ENCODE results near the gene CDX2.

Gene CDX2

DNA sequence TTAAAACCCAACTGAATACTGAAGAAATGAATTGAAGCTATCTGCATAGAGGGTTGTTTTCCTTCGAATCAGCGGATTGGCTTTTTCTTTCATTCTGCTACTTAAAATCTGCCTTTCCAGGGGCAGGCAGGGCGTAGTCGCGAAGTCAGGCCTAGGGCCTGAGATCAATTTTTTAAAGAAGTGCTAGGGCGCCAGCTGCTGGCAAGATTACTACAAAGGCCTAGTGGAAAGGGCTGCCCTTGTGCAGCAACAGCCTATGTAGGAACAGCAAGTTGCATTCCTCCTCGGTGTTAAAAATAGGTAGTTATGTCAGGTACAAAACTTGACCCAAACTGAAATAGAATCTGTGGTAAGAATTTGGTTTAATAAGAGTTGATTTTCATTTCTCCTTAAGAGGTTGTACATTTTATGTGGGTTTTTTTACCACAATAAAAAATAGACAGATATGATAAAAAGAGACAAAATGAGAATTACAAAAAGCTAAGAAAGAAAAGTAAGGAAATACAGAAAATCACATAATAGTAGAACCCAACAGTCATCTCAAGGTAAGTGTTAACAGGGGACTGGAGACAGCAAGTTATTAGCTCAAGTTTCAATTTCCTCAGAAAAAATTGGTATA lies 28.9 kb upstream of the CDX2 start:
- Histone ChIP-seq H3K27ac (ENCODE audit: low read length) (no peak overlapping the region), H3K9ac (ENCODE audit: low read depth, low read length) (no peak overlapping the region), H3K36me3 (ENCODE audit: insufficient read depth, low read depth, low read length) (no peaks in the 10 kb centered on the region)

DNA sequence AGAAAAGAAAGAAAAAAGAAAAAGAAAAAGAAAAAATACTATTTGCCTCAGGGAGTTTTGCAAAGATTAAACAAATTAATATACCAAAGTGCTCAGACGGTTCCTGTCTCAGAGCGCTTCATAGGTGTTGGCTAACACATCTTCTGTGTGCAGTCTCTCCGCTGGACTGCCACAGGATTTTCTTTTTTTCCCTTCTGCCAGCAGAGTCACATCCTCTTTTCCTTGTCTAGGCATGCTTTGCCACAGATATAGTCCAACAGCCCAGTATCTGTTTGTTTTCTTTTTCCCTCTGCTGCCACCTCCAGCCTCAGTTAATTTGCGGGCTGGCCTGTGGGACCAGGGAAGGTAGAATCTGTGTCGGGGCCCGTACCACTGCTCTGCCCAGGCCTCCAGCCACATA lies 22.8 kb upstream of the CDX2 start:
- H3K27ac ChIP-seq (ENCODE audit: low read length) = no peak overlapping the region
- no peaks in the 10 kb centered on the region for H3K9me3 ChIP-seq (ENCODE audit: insufficient read depth, low read depth, low read length)
- H3K9ac ChIP-seq (ENCODE audit: low read depth, low read length) = no peak overlapping the region
- no peaks in the 10 kb centered on the region for H3K4me1 ChIP-seq (ENCODE audit: insufficient read depth, low read length)
- peaks cover 28% of the 10 kb centered on the region for H3K27me3 ChIP-seq (ENCODE audit: insufficient read depth, low read length)
- H3K36me3 ChIP-seq (ENCODE audit: insufficient read depth, low read depth, low read length) = no peaks in the 10 kb centered on the region
- H3K4me3 ChIP-seq (ENCODE audit: low read length) = no peak overlapping the region

More for the DNA sequence above, 28.9 kb upstream of the CDX2 start:
- H3K4me1 ChIP-seq (ENCODE audit: insufficient read depth, low read length) = 0 out of 2 replicates have a peak, but pooled peaks cover 3% of the 10 kb centered on the region
- H3K27me3 ChIP-seq (ENCODE audit: insufficient read depth, low read length) = no peaks in the 10 kb centered on the region
- H3K9me3 ChIP-seq (ENCODE audit: insufficient read depth, low read depth, low read length) = no peaks in the 10 kb centered on the region
- H3K4me3 ChIP-seq (ENCODE audit: low read length) = no peak overlapping the region

DNA sequence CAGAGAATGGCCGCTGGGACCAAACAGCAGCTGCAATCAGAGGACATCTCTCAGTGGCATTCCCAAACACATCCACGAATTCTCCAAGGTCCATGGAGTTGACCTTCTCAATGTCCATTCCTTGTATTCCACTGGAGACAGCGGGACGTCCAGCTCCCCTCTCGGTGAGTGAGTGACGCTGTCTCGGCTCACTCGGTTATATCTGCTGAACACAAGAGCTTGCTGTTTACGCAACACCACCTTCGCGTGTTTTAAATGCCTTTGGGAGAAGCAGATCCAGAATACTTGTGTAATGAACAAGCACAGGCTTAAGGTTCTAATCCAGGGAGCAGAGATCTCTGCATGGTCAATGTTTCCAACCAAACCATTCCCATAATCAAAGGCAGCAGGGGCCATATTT lies 19.4 kb upstream of the CDX2 start, which contains the start of gene URAD:
Gene URAD, minus strand, starts transcription at position 174 of the 400 bp plus-strand sequence. Its CDS starts 56 bp downstream, at position 118.
- Histone ChIP-seq H3K4me1 (ENCODE audit: insufficient read depth, low read length) (no peaks in the 10 kb centered on the region), H3K9ac (ENCODE audit: low read depth, low read length) (no peak within 1 kb of the TSS), H3K36me3 (ENCODE audit: insufficient read depth, low read depth, low read length) (no peaks in the 10 kb centered on the region), H3K4me3 (ENCODE audit: low read length) (no peak within 1 kb of the TSS), H3K27ac (ENCODE audit: low read length) (no peak within 1 kb of the TSS), H3K9me3 (ENCODE audit: insufficient read depth, low read depth, low read length) (no peaks in the 10 kb centered on the region), H3K27me3 (ENCODE audit: insufficient read depth, low read length) (peaks cover 61% of the 10 kb centered on the region)

DNA sequence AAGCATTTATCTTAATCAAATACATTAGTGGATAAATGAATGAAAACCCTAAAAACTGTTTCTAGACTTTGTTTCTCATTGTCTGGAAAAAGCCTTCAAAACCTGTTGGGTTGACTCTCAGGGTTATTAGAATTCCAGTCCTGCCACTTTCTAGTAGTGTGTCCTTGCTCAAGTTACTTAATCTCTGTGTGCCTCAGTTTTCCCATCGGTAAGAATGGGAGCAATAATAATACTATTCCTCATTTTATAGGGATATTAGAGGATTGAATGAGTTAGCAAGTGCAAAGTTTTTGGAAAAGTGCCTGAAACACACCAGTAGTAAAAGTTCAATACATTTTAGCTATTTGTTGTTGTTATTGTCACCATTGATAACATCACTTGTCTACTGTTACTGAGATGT lies 16.5 kb upstream of the CDX2 start:
- Histone ChIP-seq H3K4me1 (ENCODE audit: insufficient read depth, low read length) (no peaks in the 10 kb centered on the region), H3K27ac (ENCODE audit: low read length) (no peak overlapping the region), H3K36me3 (ENCODE audit: insufficient read depth, low read depth, low read length) (no peaks in the 10 kb centered on the region), H3K4me3 (ENCODE audit: low read length) (no peak overlapping the region), H3K27me3 (ENCODE audit: insufficient read depth, low read length) (peaks cover 91% of the 10 kb centered on the region), H3K9me3 (ENCODE audit: insufficient read depth, low read depth, low read length) (no peaks in the 10 kb centered on the region), H3K9ac (ENCODE audit: low read depth, low read length) (no peak overlapping the region)

DNA sequence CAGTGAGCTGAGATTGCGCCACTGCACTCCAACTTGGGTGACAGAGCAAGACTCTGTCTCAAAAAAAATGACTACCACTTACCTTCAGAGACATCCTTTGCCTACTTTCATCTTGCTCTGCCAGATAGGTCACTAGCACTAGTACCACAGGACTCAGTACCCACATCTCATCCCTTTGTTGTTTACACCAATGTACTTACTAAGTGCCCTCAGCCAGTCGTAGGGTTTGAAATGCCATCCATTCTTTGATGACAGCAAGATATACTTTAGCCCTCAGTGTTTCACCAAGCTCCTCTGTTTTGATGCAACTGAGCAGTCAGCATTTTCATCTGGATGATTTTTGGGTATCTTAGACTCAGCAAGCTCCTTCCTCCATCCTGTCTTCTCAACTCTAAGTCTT lies 13.2 kb upstream of the CDX2 start:
- H3K4me1 ChIP-seq (ENCODE audit: insufficient read depth, low read length) = no peaks in the 10 kb centered on the region
- H3K27me3 ChIP-seq (ENCODE audit: insufficient read depth, low read length) = peaks cover 100% of the 10 kb centered on the region
- no peaks in the 10 kb centered on the region for H3K36me3 ChIP-seq (ENCODE audit: insufficient read depth, low read depth, low read length)
- no peak overlapping the region for H3K9ac ChIP-seq (ENCODE audit: low read depth, low read length)
- no peak overlapping the region for H3K4me3 ChIP-seq (ENCODE audit: low read length)
- no peak overlapping the region for H3K27ac ChIP-seq (ENCODE audit: low read length)
- no peaks in the 10 kb centered on the region; the same call in 1 of the 2 replicates for H3K9me3 ChIP-seq (ENCODE audit: insufficient read depth, low read depth, low read length)

DNA sequence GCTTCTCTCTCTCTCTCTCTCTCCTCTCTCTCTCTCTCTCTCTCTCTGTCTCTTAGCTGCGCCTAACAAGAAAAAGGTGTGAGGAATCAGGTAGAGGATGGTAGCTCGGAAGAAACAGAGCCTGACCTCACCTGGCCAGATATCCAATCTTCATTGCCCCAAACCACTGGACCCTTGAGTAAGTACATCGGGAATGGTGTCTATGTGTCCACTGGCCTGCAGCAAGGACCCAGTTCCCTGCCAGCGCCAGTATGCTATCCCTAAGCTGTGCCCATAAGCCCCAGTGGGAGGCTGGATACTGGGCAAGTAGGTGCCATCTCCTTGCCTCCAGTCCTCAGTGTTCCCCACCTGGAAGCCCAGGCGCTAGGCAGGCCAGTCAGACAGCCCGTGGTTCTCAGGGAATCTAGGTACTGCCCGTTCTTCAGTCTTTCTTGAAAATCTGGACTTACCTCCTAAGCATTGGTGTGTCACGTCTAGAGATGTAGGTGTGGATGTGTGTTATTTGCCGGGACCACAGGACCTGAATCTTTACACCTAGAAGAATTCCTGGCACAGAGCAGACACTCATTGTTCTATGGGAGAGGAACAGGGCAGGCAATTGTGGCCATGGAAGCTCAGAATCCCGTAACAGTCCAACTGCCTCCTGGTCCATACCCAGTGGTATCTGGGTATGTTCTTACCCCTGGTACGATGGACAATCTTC lies 12.0 kb upstream of the CDX2 start:
- H3K27ac ChIP-seq (ENCODE audit: low read length) = no peak overlapping the region
- H3K9me3 ChIP-seq (ENCODE audit: insufficient read depth, low read depth, low read length) = peaks cover 2% of the 10 kb centered on the region; the same call in 1 of the 2 replicates
- H3K36me3 ChIP-seq (ENCODE audit: insufficient read depth, low read depth, low read length) = no peaks in the 10 kb centered on the region
- H3K4me3 ChIP-seq (ENCODE audit: low read length) = no peak overlapping the region
- peaks cover 100% of the 10 kb centered on the region for H3K27me3 ChIP-seq (ENCODE audit: insufficient read depth, low read length)
- H3K9ac ChIP-seq (ENCODE audit: low read depth, low read length) = no peak overlapping the region
- H3K4me1 ChIP-seq (ENCODE audit: insufficient read depth, low read length) = no peaks in the 10 kb centered on the region

DNA sequence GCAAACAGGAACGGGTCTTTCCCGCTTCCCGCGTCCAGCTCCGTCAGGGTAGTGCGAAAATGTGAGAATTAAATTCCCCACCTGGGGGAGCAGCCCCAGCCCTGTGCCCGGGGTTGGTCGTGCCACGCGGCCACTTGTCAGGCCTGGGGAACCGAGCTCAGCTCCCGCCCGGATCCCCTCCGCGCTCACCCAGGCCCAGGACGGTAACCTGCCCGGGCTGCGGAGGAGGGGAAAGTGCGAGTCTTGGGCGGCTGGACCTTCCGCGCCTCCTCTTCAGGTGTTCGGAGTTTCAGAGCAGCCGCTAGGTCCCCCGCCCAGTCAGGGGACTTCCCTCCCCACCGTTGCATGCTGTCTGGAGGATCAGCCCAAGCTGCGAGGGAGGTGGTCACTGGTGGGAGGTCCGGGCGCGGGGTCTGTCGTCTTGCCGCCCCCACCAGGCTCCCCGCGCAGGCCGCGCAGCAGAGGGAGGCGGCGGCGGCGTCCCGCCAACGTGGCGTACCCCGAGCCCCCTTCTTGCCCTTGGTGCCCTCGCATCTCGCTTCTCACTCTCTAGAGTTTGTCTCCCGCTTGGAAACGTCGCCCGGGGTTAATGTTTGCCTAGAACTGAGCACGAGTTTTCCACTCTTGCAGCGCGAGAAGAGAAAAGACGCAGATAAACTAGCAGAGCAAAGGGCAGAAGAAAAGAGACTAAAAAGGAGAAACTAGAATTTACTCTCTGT lies 11.3 kb upstream of the CDX2 start:
- no peaks in the 10 kb centered on the region for H3K4me1 ChIP-seq (ENCODE audit: insufficient read depth, low read length)

DNA sequence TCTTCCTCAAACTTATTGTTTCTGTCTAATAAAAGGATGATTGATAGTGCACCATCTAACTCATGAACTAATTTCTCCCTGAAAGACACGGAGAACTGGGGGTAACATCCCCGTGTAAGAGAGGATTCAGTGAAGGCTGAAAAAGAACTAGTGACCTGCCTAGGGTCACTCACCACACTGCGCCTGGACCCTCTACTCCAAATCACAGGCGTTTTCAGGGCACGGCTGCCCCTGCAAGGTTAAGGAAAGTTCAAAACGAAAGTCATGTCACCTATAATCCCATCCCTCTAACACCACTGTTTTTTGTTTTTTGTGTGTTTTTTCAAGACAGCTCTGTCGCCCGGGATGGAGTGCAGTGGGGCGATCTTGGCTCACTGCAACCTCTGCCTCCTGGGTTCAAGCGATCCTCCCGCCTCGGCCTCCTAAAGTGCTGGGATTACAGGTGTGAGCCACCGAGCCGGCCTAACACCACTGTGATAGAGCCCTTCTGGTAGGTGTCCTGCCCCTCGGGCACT lies 10.7 kb upstream of the CDX2 start:
- Histone ChIP-seq H3K9ac (ENCODE audit: low read depth, low read length) (no peak overlapping the region), H3K27me3 (ENCODE audit: insufficient read depth, low read length) (peaks cover 100% of the 10 kb centered on the region), H3K27ac (ENCODE audit: low read length) (no peak overlapping the region), H3K4me3 (ENCODE audit: low read length) (no peak overlapping the region), H3K4me1 (ENCODE audit: insufficient read depth, low read length) (no peaks in the 10 kb centered on the region), H3K9me3 (ENCODE audit: insufficient read depth, low read depth, low read length) (peaks cover 3% of the 10 kb centered on the region; the same call in 1 of the 2 replicates), H3K36me3 (ENCODE audit: insufficient read depth, low read depth, low read length) (no peaks in the 10 kb centered on the region)

More for the DNA sequence above, 11.3 kb upstream of the CDX2 start:
- H3K9me3 ChIP-seq (ENCODE audit: insufficient read depth, low read depth, low read length) = peaks cover 3% of the 10 kb centered on the region; the same call in 1 of the 2 replicates
- no peaks in the 10 kb centered on the region for H3K36me3 ChIP-seq (ENCODE audit: insufficient read depth, low read depth, low read length)
- no peak overlapping the region for H3K27ac ChIP-seq (ENCODE audit: low read length)
- H3K27me3 ChIP-seq (ENCODE audit: insufficient read depth, low read length) = peaks cover 100% of the 10 kb centered on the region
- no peak overlapping the region for H3K4me3 ChIP-seq (ENCODE audit: low read length)
- H3K9ac ChIP-seq (ENCODE audit: low read depth, low read length) = no peak overlapping the region

DNA sequence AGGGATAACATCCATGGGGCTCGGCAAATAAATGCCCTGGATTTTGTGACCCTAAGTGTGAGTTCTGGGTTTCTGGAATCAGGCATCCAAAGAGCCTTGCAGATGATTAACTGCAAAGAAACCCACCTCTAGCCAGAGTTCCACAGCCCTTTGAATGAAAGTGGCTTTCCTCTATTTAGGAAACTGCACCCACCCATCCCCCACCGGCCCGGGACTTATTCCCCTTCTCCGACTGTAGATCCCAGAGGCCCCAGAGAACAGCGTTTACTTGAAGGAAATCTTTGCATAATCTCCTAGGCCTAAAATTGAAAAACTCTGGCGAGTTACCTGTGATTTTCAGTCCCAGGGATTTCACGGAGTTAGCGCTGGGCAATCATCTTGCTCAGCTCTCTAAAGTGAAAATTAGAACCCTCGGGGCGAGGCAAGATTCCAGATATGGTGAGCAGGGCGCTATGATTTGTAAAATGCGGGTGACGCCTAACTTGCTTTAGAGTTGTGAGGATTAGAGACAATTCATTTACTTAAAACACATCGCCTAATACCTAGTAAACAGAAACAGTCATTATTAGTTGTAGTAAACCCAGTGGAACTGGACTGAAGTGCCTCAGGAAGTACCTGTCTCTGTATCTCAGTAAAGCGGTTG lies 10.0 kb upstream of the CDX2 start:
- peaks cover 100% of the 10 kb centered on the region for H3K27me3 ChIP-seq (ENCODE audit: insufficient read depth, low read length)
- H3K4me1 ChIP-seq (ENCODE audit: insufficient read depth, low read length) = no peaks in the 10 kb centered on the region
- no peak overlapping the region for H3K4me3 ChIP-seq (ENCODE audit: low read length)
- H3K36me3 ChIP-seq (ENCODE audit: insufficient read depth, low read depth, low read length) = no peaks in the 10 kb centered on the region
- peaks cover 3% of the 10 kb centered on the region; the same call in 1 of the 2 replicates for H3K9me3 ChIP-seq (ENCODE audit: insufficient read depth, low read depth, low read length)
- H3K9ac ChIP-seq (ENCODE audit: low read depth, low read length) = no peak overlapping the region
- no peak overlapping the region for H3K27ac ChIP-seq (ENCODE audit: low read length)

DNA sequence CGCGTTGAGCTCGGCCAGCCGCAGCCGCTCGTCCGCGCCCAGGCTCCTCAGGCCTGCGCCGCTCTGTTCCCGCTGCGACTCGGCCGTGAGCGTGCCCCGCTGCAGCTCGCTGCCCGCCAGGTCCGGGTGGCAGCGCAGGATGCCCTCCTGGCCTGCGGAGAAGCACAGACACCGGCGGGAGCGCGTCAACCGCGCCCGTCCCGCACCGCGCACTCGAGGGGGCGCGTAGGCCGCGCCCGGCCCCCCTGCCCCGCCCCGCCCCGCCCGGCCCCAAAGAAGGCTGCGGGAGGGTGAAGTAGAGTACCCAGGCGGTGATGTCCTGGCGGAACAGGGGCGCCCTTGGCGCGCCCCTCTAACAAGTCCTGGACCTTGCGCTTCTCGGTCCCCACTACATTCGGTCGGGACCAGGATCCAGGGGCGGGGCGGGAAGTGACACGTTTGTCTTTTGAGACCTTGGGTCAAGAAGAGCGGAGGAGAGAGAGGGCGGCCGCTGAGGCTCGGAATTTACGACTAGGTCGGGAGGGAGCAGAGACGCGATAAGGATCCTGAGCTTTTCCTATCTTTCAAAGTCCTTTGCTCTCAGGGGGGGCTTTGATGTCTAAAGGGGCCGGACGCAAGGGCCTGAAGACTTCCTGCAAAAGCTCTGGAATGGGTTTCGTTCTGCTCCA lies 9.3 kb upstream of the CDX2 start:
- Histone ChIP-seq H3K36me3 (ENCODE audit: insufficient read depth, low read depth, low read length) (no peaks in the 10 kb centered on the region), H3K4me3 (ENCODE audit: low read length) (no peak overlapping the region), H3K9me3 (ENCODE audit: insufficient read depth, low read depth, low read length) (peaks cover 3% of the 10 kb centered on the region; the same call in 1 of the 2 replicates), H3K27me3 (ENCODE audit: insufficient read depth, low read length) (peaks cover 100% of the 10 kb centered on the region), H3K9ac (ENCODE audit: low read depth, low read length) (no peak overlapping the region), H3K27ac (ENCODE audit: low read length) (no peak overlapping the region), H3K4me1 (ENCODE audit: insufficient read depth, low read length) (no peaks in the 10 kb centered on the region)

Measured in iPS-20b (cell line).